Activated CD4-positive, alpha-beta T cell treated with anti-CD3 and anti-CD28 coated beads, Interleukin-2, amount 50 U/mL, for 4 hours (primary cell): ENCODE measurements around the gene CCDC142.

Experiments
- DNase-seq, 2 experiments: peaks; one replicate each; pipeline ENCODE4 v3.0.0-alpha.2; 2020

CCDC142 gene

GRCh38 chr2:74441690-74442482 is 40.9 kb downstream of the CCDC142 start, which contains the start of gene RTKN:
TSS of gene RTKN (minus strand) at chr2:74441937. CDS start at chr2:74441816, 121 bp downstream.
- no peak for DNase-seq

- no peak for DNase-seq
Observed at GRCh38 chr2:74441170-74441689, 41.6 kb downstream of the CCDC142 start.

- DNase-seq, result no peak
Observed at GRCh38 chr2:74440378-74441169, 42.2 kb downstream of the CCDC142 start.

DNA sequence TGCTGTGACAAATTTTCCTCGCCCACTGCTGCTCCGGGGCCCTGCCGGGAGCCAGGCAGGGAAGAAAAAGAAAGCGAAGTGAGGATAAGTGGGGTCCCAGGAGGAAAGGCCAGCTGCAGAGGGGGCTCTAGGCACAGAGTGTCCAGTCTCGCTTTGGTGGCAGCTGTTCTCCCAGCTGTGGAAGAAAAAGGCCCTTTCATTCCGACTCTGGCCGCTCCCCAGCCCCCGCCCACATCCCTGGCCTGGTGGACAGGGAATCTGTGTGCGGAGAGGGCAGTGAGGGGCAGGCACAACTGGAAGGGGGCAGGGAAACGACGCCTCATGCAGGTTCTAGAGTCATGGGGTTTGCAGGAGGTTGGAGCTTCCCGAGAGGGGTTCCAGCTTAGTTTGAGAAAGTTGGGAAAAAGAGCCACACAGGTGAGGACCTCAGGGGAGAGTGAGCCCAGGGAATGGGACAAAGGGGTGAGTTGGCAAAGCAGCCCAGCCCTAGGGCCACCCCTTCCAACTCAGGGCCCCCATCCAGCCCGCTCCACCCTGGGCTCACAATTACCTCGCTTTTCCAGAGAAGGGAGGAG is 42.9 kb downstream of the CCDC142 start:
- no peak for DNase-seq

GRCh38 chr2:74439373-74439772 is 43.4 kb downstream of the CCDC142 start:
- no peak for DNase-seq

DNA sequence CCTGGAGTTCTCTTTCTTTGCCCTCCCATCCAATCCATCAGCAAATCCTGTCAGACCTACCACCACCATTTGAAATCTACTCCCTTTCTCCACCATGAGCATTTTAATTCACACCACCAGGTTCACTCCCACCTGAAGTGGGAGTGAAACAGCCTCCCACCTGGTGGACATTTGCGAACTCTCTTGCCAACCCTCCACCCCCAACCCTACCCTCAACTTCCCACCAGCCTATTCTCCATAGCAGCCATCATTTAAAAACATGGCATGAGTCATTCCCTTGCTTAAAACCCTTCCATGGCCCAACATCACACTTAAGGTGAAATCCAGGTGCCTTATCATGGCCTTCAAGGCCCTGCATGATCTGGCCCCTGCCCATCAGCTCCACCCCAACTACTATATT is 44.5 kb downstream of the CCDC142 start:
- no peak for DNase-seq

DNA sequence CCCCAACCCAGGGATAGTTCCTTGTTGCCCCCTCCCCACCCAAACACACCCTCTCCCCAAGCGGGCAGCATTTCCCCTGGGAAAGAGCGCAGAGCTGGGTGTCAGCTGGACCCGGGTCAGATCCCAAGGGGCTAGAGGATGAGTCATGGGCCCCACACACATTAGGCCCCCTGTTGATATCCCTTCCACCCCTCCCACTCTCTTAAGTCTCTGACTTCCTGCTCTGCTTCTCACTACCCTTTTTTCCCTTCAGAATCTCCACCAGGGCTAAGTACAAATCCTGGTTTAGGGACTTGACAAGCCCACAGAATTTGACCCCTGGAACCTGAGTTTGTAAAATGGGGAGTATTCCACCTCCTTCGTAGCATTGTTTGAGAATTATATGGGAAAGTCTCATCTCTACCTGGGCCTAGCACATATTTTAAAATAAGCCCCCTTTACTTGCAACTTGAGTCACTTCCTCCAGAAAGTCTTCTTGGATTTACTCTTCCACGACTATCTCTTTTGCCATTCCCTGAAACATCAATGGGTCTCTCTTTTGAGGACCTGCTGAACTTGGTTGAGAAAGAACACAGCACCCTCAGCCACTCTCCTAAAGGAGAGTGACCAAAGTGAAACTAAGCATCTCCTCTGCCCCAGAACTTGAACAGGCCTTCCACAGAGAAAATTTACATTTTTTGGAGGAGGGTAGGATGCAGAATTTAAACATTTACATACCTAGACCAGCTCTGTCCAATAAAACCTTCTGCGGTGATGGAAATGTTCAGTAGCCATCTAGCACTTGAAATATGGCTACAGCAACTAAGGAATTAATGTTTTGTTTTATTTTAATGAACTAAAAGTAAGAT is 45.7 kb downstream of the CCDC142 start:
- DNase-seq, result no peak

DNA sequence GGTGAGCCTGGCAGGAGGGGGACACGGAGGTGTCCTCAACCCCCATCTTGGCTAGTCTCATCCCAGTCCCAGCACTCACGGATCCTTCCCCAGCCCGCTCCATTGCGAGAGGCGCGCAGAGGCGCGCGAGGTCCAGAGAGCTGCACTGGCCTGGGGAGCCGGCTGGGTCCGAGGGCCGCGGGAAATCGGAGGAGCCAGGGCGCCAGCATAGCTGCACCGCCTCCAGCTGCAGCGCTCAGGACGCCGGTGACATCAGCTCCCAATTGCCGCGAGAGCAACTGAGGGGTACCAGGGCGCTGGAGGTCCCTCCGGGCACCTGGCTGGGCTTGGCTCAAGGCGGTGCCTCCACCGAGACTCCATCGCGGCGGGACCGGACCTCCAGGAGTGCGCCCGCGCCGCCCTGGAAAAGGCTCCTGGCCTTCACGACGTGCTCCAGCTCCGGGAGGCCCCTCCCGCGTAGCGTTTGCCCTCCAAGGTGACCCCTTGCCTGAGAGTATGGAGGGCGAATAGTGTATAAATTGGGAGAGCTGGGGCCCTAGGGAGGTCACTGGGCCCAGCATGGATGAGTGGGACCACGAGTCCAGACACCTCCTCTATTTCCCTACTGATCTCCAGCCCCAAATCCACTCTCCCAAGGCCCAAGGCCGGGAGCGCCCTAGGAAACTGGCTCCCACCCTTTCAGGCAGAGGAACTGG is 46.5 kb downstream of the CCDC142 start:
- no peak for DNase-seq

DNA sequence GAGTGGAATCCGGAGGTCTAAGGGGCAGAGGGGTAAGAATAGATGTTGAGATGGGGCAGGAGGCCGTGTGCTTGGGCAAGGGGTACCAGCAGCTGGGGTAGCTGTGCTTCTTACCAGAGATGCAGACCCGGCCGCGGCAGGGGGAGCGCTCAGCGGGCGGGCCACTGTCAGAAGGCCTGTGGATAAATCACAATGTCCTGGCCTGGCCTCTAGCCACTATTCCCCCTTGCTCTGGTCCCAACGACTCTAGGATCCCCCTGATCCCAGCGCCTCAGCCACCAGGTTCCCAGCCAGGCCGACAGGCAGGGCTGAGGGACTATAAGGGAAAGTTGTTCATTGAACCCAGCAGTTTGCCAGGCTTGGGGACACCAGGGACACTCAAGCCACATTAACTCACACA is 52.3 kb downstream of the CCDC142 start:
- DNase-seq, result no peak

- no peak for DNase-seq
Observed at GRCh38 chr2:74429487-74430451, 53.0 kb downstream of the CCDC142 start.

DNA sequence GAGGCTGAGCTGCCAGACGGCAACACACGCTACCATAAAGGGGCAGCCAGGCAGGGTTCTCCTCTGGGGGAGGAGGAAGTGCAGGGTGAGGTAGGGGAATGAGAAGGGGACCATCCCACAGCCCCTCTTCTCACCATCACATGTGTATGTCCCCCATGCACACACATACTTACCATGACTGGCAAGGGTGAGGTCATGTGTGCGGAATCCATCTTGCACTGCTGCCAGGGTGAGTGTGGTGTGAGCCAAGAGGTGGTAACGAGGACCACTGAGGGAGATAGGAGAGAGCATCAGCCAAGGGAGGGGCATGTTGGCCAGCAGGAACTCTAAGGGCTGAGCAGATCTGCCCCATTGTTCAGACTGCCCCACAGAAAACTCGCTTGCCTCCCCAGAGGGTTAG is 54.1 kb downstream of the CCDC142 start:
- no peak for DNase-seq

GRCh38 chr2:74427551-74427950 is 55.2 kb downstream of the CCDC142 start:
- DNase-seq, result no peak

DNA sequence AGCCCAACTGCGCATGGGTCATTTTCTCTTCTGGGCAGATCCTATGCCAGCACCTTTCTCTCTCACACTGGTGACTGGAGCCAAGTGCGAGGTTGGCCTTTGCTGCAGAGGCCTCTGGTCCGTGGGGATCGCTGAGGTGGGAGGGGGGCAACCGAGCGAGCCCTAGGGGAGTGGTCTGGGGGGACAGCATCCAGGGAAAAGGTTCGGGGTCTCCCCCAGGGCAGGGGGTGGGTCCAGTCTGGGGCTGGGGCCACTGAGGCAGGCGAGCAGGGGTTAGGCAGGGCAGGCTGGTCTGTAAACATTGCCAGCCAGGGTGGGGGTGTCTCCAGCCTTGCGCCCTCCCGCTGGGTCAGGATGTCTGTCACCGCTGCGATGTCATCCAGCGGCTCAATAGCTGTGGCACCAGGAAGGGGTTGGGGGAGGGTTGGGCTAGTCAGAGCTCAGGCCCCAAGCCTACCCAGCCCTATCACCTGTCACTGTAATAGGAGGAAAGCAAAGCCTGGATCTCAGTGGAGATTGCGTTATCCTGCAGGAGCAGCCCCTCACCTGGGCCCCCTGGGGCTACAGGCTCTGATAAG is 56.5 kb downstream of the CCDC142 start:
- DNase-seq, result no peak

DNA sequence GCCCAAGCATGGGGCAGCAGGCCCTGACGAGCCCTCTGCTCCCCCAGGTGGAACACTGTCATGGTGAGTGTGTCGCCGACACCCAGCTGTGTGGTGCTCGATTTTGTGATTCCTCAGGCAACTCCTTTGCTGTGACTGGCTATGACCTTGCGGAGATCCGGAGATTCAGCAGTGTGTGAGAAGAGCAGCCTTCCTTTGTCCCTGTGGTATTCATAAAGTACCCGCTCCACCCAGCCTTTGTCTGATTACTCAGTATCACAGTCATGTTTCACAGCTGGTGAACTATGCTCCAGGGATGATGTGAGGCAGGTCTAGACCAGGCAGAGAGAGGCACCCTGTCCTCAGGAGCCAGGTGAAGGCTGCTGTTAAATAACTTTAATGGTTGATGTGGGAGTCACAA is 57.3 kb downstream of the CCDC142 start:
- DNase-seq, result no peak

GRCh38 chr2:74424995-74425406 is 57.8 kb downstream of the CCDC142 start:
- no peak for DNase-seq

GRCh38 chr2:74424139-74424992 is 58.4 kb downstream of the CCDC142 start:
- no peak for DNase-seq
